Heart left ventricle (tissue), 16 donors: Measurements from ENCODE around the gene UBE2F. TPM values are rescaled to one million over a fixed set of nuclear protein-coding genes. Genes with fewer than 3 reads are reported as not detected.

Source experiments
- ATAC-seq, 4 donors: fragments of 200-7000 bp; cut with Tn5 transposase; one replicate each; pipeline ENCODE4 v1.9.1; 2020 to 2022; ENCODE audit warnings: moderate library complexity in 4 of 4, mild to moderate bottlenecking in 3 of 4, moderate number of reproducible peaks in 1 of 4
- DNase-seq, 5 donors: peaks; one replicate each; pipeline ENCODE4 v3.0.0-alpha.2; 2020
- H3K27ac ChIP-seq, 12 donors: fragments of 200-600 bp; sonication (generic) in 4 of 12; one replicate each; pipeline versions ENCODE4 v1.5.0 to v1.8.0; 2016 to 2022; ENCODE audit warnings: mild to moderate bottlenecking in 2 of 12
- H3K27me3 ChIP-seq, 9 donors: fragments of 200-600 bp; sonication (generic) in 2 of 9; one replicate each; pipeline versions ENCODE4 v1.5.1 to v1.8.0; 2016 to 2022; ENCODE audit warnings: mild to moderate bottlenecking in 3 of 9
- H3K36me3 ChIP-seq, 9 donors: fragments of 200-600 bp; sonication (generic) in 2 of 9; one replicate each; pipeline versions ENCODE4 v1.5.0 to v1.8.0; 2018 to 2022; ENCODE audit warnings: mild to moderate bottlenecking in 2 of 9
- H3K4me1 ChIP-seq, 12 donors: fragments of 200-600 bp; sonication (generic) in 4 of 12; one replicate each; pipeline versions ENCODE4 v1.5.0 to v1.8.0; 2016 to 2022; ENCODE audit warnings: mild to moderate bottlenecking in 3 of 12
- H3K4me3 ChIP-seq, 12 donors: fragments of 200-600 bp; sonication (generic) in 4 of 12; one replicate each; pipeline versions ENCODE4 v1.5.0 to v1.8.0; 2017 to 2022; ENCODE audit warnings: mild to moderate bottlenecking in 9 of 12, moderate library complexity in 4 of 12
- H3K9me3 ChIP-seq, 12 donors: fragments of 200-600 bp; sonication (generic) in 4 of 12; one replicate each; pipeline versions ENCODE4 v1.5.0 to v1.8.0; 2016 to 2022; ENCODE audit warnings: mild to moderate bottlenecking in 1 of 12
- POLR2A ChIP-seq, 2 donors: fragments of 450-650 bp; IDR thresholded peaks; one replicate each; pipeline ENCODE4 v1.6.1; 2017; ENCODE audit warnings: antibody characterized with exemption in 2 of 2, mild to moderate bottlenecking in 2 of 2, moderate library complexity in 2 of 2
- WGBS, 4 donors: extraction: QIAGEN DNeasy Blood & Tissue Kit in 2 of 4; methylation state at CpG; one replicate each; pipeline versions ENCODE4 v1.1.5 to v1.1.7; 2013 to 2018; 5-methylcytosine and 5-hydroxymethylcytosine counted together
- intact Hi-C, 10 donors: fragments of 100-400 bp; cut with DNase I; formaldehyde crosslinking; loops; one replicate each; pipeline versions ENCODE4 v1.11.1 to v1.14.2; 2022
- polyA plus RNA-seq, 2 donors: library from polyadenylated mRNA; stranded (reverse); fragments of 200-250 nt; gene quantifications; one replicate each; pipeline ENCODE4 v1.2.3, GENCODE V29; 2013
- total RNA-seq, 9 donors: library from RNA; depleted of rRNA in 2 of 9; stranded (reverse); fragments of >200 nt in 2 of 9; fragmentation: NEBNext Ultra II Directional in 3 of 9; extraction: Animal tissue kit (Norgen Biotek cat#: 25700) in 3 of 9; gene quantifications; one replicate each; pipeline versions ENCODE4 v1.1.0 to v1.2.4, GENCODE V29; 2016 to 2023
- TF ChIP-seq, protein P1 (sequence below), 12 donors: fragments of 200-600 bp; sonication (generic) in 4 of 12; IDR thresholded peaks; one replicate each; pipeline versions ENCODE4 v1.5.0 to v1.8.0; 2018 to 2022; ENCODE audit warnings: antibody characterized with exemption in 12 of 12, mild to moderate bottlenecking in 5 of 12
- donor health status: ischemic (EF 13 %, LVEDD 7.1; RV severe dilation, severe dysfunction).
- donor health status: healthy with polysubstance abuse.
- donor health status: DM: no; HTN: yes; CAD: no.
- donor health status: DM: no; HTN: no; CAD: no.
- donor health status: ischemic (EF 25% LVEDD 6.9; RV normal size, moderate dysfunction).
- donor health status: ischemic (EF 25% LVEDD 5.7; RV mildly dilated, moderate dysfunction).
- donor health status: healthy.
- donor health status: DM: yes; HTN: yes; CAD: no.
- donor health status: ischemic (EF 35%, LVEDD 5.7; RV mildly dilated, moderate dysfunction).
- donor health status: nonischemic (EF 11% LVEDD 7.7; RV severe dilation, severe dysfunction).
- donor health status: DM: yes; HTN: yes; CAD: no.
- donor health status: PGD.
- donor health status: ischemic (EF 29% LVEDD 5.4; RV normal size, mild dysfunction).
- donor health status: nonischemic (EF 23%, LVEDD 6.1; RV moderate dilation, normal function).

UBE2F gene
- total and polyA plus RNA-seq, 11 donors = 54.2 to 83.4 (median 60.6) TPM

GRCh38 chr2:238069021-238069709 is 102.4 kb downstream of the UBE2F start:
- peaks cover 0 to 84% (median 65%) of the 10 kb centered on the region in 9 donors for H3K36me3 ChIP-seq
- DNase-seq (no peak), ATAC-seq (no peak)
- peaks cover 0 to 18% (median 0%) of the 10 kb centered on the region in 12 donors for H3K9me3 ChIP-seq
- intact Hi-C loops = loop anchor here in 2 of 10 donors (10.0 kb wide), 2 partner anchors 104 to 216 kb away; partner anchors contain the start of genes PER2 (in 1 of the 2) and UBE2F (in 1 of the 2)
- H3K27me3 ChIP-seq = no peaks in the 10 kb centered on the region
- peaks cover 0 to 3% (median 0%) of the 10 kb centered on the region in 12 donors for H3K4me1 ChIP-seq
- H3K4me3 ChIP-seq = no peak overlapping the region
- no peak for TF ChIP-seq POLR2A (IDR thresholded peaks at IDR 0.05)
- TF ChIP-seq, protein P1, sequence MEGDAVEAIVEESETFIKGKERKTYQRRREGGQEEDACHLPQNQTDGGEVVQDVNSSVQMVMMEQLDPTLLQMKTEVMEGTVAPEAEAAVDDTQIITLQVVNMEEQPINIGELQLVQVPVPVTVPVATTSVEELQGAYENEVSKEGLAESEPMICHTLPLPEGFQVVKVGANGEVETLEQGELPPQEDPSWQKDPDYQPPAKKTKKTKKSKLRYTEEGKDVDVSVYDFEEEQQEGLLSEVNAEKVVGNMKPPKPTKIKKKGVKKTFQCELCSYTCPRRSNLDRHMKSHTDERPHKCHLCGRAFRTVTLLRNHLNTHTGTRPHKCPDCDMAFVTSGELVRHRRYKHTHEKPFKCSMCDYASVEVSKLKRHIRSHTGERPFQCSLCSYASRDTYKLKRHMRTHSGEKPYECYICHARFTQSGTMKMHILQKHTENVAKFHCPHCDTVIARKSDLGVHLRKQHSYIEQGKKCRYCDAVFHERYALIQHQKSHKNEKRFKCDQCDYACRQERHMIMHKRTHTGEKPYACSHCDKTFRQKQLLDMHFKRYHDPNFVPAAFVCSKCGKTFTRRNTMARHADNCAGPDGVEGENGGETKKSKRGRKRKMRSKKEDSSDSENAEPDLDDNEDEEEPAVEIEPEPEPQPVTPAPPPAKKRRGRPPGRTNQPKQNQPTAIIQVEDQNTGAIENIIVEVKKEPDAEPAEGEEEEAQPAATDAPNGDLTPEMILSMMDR (IDR thresholded peaks at IDR 0.05) = no peak
- WGBS, 4 donors = 94 to 96% (median 95%) methylated on average over 10 of the region's 10 CpGs
- H3K27ac ChIP-seq = no peak overlapping the region

- ATAC-seq (no peak), DNase-seq (no peak)
- 86 to 94% (median 93%) methylated on average over 9 of the region's 9 CpGs for WGBS, 4 donors
- Histone ChIP-seq H3K27ac (no peak overlapping the region), H3K27me3 (no peaks in the 10 kb centered on the region), H3K9me3 (peaks cover 0 to 18% (median 0%) of the 10 kb centered on the region in 12 donors), H3K4me1 (peaks cover 0 to 3% (median 0%) of the 10 kb centered on the region in 12 donors), H3K36me3 (peaks cover 0 to 78% (median 59%) of the 10 kb centered on the region in 9 donors), H3K4me3 (no peak overlapping the region)
- intact Hi-C loops = loop anchor here in 2 of 10 donors (10.0 kb wide), 2 partner anchors 105 to 215 kb away; partner anchors contain the start of genes PER2 (in 1 of the 2) and UBE2F (in 1 of the 2)
- no peak for TF ChIP-seq POLR2A (IDR thresholded peaks at IDR 0.05)
- TF ChIP-seq, protein P1 (IDR thresholded peaks at IDR 0.05) = no peak
These were observed 103.1 kb downstream of the UBE2F start for GRCh38 chr2:238069877-238070276.

DNA sequence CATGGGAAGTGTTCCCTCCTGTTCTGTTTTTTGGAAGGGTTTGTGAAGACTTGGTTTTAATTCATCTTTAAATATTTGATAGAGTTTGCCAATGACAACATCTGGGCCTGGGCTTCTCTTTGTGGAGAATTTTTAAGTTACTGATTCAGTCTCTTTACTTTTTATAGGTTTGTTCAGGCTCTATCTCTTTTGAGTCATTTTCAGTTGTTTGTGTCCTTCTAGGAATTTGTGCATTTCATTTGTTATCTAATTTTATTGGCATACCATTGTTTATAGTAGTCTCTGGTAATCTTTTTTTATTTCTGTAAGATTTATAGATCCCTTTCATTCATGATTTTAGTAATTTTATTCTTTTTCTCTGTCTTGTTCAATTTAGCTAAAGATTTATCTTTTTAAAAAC is 108.6 kb downstream of the UBE2F start:
- no peak overlapping the region for H3K4me3 ChIP-seq
- H3K4me1 ChIP-seq = no peaks in the 10 kb centered on the region
- no peak overlapping the region for H3K27ac ChIP-seq
- intact Hi-C loops = no loop called here
- H3K36me3 ChIP-seq = peaks cover 0 to 45% (median 18%) of the 10 kb centered on the region in 9 donors
- DNase-seq (no peak), ATAC-seq (no peak)
- H3K27me3 ChIP-seq = no peaks in the 10 kb centered on the region
- TF ChIP-seq, protein P1 (IDR thresholded peaks at IDR 0.05) = no peak
- no peak for TF ChIP-seq POLR2A (IDR thresholded peaks at IDR 0.05)
- peaks cover 0 to 35% (median 0%) of the 10 kb centered on the region in 12 donors for H3K9me3 ChIP-seq

- intact Hi-C loops = no loop called here
- WGBS, 4 donors = 98 to 100% (median 99%) methylated on average over 1 of the region's 1 CpG
- H3K9me3 ChIP-seq = peaks cover 0 to 28% (median 0%) of the 10 kb centered on the region in 12 donors
- TF ChIP-seq, protein P1 (IDR thresholded peaks at IDR 0.05) = no peak
- no peak for TF ChIP-seq POLR2A (IDR thresholded peaks at IDR 0.05)
- no peaks in the 10 kb centered on the region for H3K4me1 ChIP-seq
- no peak for DNase-seq
- H3K27ac ChIP-seq = no peak overlapping the region
- no peaks in the 10 kb centered on the region for H3K27me3 ChIP-seq
- no peak for ATAC-seq
- H3K4me3 ChIP-seq = no peak overlapping the region
- H3K36me3 ChIP-seq = peaks cover 0 to 43% (median 11%) of the 10 kb centered on the region in 9 donors
These were observed 110.5 kb downstream of the UBE2F start for GRCh38 chr2:238077292-238077691.
